Ishikawa (cell line): ENCODE results near the gene TMEM164.

Experiments
- CEBPB ChIP-seq: IDR thresholded peaks from 2 replicates; pipeline ENCODE4 v1.6.1; 2012
- CREB1 ChIP-seq: IDR thresholded peaks from 2 replicates; pipeline ENCODE4 v1.6.1; 2012; ENCODE audit warnings: low read depth
- EGR1 ChIP-seq: IDR thresholded peaks from 2 replicates; pipeline ENCODE4 v1.6.1; 2012
- EP300 ChIP-seq: IDR thresholded peaks from 2 replicates; pipeline ENCODE4 v1.6.1; 2012; ENCODE audit warnings: borderline replicate concordance
- FOXM1 ChIP-seq: IDR thresholded peaks from 2 replicates; pipeline ENCODE4 v1.6.1; 2012; ENCODE audit warnings: low read depth, borderline replicate concordance
- MAX ChIP-seq: IDR thresholded peaks from 2 replicates; pipeline ENCODE4 v1.6.1; 2012
- NFIC ChIP-seq: IDR thresholded peaks from 2 replicates; pipeline ENCODE4 v1.6.1; 2012
- RAD21 ChIP-seq: IDR thresholded peaks from 2 replicates; pipeline ENCODE4 v1.6.1; 2012; ENCODE audit warnings: low read depth
- TAF1 ChIP-seq: IDR thresholded peaks from 2 replicates; pipeline ENCODE4 v1.6.1; 2012; ENCODE audit warnings: low read depth, mild to moderate bottlenecking
- TCF12 ChIP-seq: IDR thresholded peaks from 2 replicates; pipeline ENCODE4 v1.6.1; 2012; ENCODE audit warnings: low read depth
- TEAD4 ChIP-seq: IDR thresholded peaks from 2 replicates; pipeline ENCODE4 v1.6.1; 2012
- YY1 ChIP-seq: IDR thresholded peaks from 2 replicates; pipeline ENCODE4 v1.6.1; 2012; ENCODE audit warnings: low read depth
- ZBTB7A ChIP-seq: IDR thresholded peaks from 2 replicates; pipeline ENCODE4 v1.6.1; 2012; ENCODE audit warnings: low read depth
- TF ChIP-seq, protein P1 (sequence below): IDR thresholded peaks from 2 replicates; pipeline ENCODE4 v1.6.1; 2012
- TF ChIP-seq, protein P2 (sequence below): IDR thresholded peaks from 2 replicates; pipeline ENCODE4 v1.6.1; 2012; ENCODE audit warnings: low read depth, mild to moderate bottlenecking

Gene TMEM164

DNA sequence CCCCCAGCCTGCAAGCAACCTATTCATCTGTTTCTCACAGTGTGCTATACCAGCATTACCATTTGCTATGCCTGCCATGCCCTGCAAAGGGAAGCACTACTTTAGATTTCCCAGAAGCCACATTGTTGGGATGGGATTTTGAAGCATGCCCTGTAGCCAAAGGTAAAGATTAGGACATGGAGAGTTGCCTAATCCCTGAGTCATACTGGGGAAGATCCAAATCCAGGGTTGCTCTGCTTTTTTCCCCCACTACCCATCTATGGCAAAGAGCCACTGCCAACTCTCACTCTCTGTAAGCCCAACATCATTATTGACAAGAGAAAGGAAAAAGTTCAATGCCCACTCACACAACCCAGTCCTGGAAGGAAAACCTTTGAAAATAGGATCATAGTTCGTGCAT lies 36.7 kb upstream of the TMEM164 start:
- TF ChIP-seq YY1: no peak
- no peak for TF ChIP-seq TCF12
- no peak for TF ChIP-seq EGR1
- no peak for TF ChIP-seq EP300
- TF ChIP-seq CREB1: no peak
- TF ChIP-seq TAF1: no peak
- no peak for TF ChIP-seq MAX
- TF ChIP-seq, protein P1, sequence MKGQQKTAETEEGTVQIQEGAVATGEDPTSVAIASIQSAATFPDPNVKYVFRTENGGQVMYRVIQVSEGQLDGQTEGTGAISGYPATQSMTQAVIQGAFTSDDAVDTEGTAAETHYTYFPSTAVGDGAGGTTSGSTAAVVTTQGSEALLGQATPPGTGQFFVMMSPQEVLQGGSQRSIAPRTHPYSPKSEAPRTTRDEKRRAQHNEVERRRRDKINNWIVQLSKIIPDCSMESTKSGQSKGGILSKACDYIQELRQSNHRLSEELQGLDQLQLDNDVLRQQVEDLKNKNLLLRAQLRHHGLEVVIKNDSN: no peak

DNA sequence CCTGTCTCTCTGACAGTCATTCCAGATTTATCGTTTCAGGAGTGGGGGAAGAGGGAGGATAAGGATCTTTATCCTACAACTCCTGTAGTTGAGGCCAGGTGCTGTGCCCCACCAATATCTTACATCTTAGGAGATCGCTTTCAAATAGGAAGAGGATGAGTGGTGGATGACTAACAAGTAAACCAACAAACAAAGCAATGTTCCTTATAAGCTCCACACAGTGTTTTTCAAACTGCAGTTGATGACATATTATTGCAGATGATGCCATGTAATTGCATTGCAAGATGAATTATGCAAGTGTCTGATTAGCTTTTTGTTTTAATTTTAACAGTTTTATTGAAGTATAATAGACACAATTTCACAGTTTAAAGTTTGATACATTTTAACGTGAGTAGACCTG lies 35.8 kb upstream of the TMEM164 start:
- TF ChIP-seq RAD21: no peak
- TF ChIP-seq, protein P1: no peak
- no peak for TF ChIP-seq TCF12
- no peak for TF ChIP-seq EP300

DNA sequence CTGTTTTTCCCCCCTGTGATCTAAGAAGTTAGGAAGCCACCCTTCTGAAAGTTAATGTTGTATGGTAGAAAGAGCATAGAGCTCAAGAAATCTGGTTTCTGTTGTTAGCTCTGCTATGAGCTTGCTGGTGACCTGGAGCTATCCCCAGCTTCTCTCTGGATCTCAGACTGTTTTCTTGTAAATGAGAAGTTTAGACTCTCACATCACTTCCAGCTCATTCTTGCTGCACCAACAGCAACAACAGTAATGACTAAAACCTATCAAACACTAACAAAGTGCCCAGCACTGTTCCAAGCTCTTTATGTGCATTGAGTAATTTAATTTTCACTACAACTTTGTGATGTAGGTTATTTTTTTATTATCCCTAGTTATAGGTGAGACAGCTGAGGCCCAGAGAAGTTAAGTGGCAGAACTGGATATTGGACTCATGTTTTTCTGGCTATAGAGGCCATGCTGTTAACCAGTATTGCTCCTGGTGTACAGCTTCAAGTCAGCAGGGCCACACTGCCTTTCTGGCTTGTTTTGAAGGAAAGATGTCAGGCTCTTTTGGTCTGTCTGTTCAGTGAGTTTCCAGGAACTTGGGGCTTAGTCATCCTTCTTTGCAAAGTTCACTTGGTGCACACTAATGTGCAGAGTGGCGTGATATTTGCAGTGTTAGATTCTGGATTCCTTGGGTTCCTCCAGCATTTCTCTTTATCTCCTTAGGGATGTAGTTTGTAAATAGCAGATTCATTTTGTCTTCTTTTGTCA lies 27.8 kb upstream of the TMEM164 start:
- TF ChIP-seq TAF1 (no peak), CREB1 (no peak), NFIC (no peak), EGR1 (no peak), FOXM1 (no peak), RAD21 (no peak), EP300 (no peak), YY1 (no peak), CEBPB (no peak), TCF12 (no peak), ZBTB7A (no peak), MAX (no peak), TEAD4 (no peak)
- TF ChIP-seq, protein P2, sequence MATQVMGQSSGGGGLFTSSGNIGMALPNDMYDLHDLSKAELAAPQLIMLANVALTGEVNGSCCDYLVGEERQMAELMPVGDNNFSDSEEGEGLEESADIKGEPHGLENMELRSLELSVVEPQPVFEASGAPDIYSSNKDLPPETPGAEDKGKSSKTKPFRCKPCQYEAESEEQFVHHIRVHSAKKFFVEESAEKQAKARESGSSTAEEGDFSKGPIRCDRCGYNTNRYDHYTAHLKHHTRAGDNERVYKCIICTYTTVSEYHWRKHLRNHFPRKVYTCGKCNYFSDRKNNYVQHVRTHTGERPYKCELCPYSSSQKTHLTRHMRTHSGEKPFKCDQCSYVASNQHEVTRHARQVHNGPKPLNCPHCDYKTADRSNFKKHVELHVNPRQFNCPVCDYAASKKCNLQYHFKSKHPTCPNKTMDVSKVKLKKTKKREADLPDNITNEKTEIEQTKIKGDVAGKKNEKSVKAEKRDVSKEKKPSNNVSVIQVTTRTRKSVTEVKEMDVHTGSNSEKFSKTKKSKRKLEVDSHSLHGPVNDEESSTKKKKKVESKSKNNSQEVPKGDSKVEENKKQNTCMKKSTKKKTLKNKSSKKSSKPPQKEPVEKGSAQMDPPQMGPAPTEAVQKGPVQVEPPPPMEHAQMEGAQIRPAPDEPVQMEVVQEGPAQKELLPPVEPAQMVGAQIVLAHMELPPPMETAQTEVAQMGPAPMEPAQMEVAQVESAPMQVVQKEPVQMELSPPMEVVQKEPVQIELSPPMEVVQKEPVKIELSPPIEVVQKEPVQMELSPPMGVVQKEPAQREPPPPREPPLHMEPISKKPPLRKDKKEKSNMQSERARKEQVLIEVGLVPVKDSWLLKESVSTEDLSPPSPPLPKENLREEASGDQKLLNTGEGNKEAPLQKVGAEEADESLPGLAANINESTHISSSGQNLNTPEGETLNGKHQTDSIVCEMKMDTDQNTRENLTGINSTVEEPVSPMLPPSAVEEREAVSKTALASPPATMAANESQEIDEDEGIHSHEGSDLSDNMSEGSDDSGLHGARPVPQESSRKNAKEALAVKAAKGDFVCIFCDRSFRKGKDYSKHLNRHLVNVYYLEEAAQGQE: no peak
- TF ChIP-seq, protein P1: no peak

DNA sequence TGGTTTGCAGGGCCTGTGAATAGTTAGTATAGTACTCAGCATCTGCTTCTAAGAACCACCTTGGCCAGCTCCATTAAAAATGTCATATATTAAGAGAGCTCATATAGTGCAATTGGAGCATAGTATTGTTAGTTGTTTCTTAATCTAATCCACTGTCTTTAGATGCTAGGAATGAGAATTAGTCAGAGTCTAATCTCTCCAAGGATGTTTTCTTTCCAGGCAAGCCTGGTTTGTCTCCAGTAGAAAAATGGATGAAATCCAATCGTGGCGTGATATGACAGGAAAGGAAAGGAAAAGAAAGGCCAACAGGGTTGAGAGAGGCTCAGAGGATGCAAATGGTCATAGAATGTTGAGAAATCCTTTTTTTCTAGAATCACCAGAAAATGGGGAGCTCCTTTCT lies 15.0 kb upstream of the TMEM164 start:
- no peak for TF ChIP-seq TAF1
- TF ChIP-seq ZBTB7A: no peak
- no peak for TF ChIP-seq TEAD4
- TF ChIP-seq, protein P1: no peak
- TF ChIP-seq YY1: no peak
- TF ChIP-seq MAX: no peak
- no peak for TF ChIP-seq TCF12
- TF ChIP-seq EGR1: no peak
- TF ChIP-seq NFIC: no peak
- TF ChIP-seq FOXM1: no peak
- TF ChIP-seq CEBPB: no peak
- no peak for TF ChIP-seq CREB1
- no peak for TF ChIP-seq EP300
- TF ChIP-seq, protein P2: no peak
- TF ChIP-seq RAD21: no peak
